NCI-H146 treated with DMSO at 0.1 percent for 48 hours (cell line): ENCODE data around the gene AOPEP.

Experiments
- DNase-seq: peaks from one replicate; lab custom pipeline; 2025; ENCODE audit not compliant: unreplicated experiment; lab: John Stamatoyannopoulos, UW

AOPEP gene

DNA sequence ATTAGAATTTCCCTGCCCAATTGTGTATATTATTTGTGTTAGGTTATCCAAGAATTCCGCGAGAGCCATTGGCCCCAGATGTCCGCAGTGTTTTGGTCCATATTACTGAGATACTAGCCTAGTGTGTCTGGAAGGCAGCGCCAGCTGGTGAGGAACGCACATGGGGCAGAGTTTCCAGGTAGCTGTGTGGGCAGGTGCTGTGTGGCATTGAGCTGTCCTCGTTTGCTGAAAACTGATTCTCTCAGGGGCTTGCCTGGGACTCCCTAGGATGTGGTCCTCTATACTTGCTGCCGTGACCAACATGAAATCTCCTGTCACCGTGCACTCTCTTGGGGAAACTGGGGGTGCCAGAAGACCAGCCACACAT, 302.3 kb downstream of the AOPEP start:
- peak; percentile 50 for DNase-seq

DNA sequence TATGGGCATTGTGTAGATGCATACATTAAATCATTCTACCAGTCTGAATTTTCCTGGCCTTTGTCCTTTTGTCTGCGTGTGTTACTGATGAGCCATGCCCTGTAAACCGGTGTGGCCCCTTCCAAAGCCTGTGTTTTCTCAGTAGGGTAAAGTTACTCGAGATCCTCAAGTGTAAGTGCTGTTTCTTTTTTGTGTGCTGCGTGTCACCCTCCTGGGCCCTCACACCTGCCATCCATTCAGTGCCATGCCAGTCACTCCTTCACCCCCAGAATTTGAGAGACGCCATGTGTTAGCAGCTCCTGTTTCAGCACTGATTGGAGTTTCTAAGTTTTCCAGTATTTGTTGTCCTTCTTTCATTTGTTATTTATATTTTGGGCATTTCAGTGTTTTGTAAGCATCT, 302.8 kb downstream of the AOPEP start:
- DNase-seq: no peak

DNA sequence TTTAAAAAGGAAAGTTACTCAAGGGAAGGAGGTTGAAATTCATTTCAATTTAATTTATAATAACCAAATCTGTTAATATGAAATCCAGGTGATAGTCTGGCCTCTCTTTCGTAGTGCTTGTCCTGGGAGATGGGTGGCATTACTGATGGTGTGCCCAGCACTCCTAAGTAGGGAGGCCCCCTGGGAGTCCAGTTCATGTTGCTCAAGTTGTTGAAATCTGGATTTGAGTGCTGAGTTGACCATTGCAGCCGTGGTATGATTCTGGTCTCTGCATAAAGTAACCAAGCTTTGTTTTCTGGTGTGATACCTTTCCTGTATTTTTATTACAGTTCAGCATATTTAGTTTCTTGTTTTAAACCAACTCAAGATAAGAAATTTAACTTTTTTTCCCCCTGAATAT, 303.2 kb downstream of the AOPEP start:
- no peak for DNase-seq

DNA sequence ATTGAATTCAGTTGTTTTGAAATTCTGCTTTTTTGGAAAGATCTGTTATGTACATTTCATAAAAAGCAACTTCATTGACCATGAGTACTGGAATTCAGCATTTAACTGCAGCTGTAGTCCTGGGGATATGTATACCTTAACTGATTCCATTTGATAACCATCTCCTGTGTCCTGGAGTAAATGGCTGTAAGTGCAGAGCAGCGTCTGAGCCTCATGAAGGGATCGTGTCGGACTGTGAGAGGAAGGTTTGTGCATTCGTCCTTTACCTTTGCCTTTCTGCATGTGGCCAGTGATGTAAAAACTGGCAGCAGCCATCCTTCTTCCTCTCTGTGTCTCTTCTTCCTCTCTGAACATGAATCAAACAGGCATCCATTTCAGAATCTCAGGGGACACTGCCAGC, 303.8 kb downstream of the AOPEP start:
- no peak for DNase-seq

DNA sequence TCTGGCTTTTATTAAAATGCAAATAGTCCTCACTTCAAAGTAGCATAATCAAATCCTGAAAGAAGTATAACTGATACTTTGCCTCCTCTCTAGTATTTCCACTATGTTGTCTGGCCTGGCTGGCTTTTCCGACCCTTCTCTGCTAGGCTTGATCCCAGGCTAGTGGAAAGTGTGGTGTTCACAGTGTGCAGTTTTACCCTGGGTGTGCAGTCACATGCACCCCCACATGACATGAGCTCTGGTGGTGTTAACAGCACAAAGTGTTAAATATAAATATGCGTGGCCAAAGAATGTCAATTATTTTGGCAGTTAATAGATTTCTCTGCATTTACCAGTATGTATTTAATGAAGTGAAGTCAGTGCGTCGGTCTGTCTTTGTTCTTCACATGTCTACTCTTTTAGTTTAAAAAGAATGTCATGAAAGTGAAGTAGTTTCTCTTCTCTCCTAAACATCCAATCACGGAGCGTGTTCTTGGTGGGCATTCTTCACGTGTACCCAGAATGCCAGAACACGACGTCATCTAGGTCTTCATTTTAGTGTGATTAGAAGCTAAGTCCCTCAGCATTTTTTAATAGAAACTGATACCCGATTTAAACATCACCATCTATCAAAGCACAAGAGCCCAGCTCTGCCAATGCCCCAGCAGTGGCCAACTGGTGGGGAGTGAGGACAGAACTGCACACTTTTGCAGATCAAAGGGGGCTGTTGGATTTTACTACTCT, 304.6 kb downstream of the AOPEP start:
- no peak for DNase-seq

DNA sequence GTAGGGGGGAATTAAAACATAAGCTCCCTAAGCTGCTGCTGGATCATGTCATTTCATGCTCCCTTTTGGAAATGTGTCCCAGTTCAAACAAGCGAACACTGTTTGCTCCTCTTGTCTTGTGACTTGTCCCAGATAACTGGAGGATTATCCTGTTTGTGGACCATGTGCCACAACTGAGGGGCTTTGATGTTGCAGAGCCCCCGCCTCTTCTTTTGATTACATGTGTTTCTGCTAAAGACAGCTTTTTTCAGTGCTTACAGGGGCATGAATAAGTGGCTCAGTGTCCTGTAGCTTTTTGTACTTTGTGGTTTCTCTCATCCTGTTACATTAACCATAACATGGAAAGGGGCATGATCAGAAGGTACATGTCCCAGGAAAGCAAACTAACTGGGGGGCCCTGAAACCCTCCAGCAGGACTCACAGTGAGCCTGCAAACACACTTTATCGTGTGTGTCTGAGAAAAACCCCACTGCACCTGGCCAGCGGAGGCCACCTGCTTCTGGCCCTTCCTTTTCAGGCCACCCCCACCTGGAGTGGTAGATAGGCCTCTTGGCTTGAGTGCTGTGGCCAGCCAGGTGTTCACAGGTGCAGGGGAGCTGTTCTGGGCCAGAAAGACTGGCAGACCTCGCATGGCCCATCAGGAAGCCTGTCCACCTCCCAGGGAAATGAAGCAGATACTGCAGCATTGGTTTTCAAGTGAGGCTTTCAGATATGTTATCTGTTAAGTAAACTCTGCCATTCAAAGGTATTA, 305.4 kb downstream of the AOPEP start:
- DNase-seq: peak; percentile 75

DNA sequence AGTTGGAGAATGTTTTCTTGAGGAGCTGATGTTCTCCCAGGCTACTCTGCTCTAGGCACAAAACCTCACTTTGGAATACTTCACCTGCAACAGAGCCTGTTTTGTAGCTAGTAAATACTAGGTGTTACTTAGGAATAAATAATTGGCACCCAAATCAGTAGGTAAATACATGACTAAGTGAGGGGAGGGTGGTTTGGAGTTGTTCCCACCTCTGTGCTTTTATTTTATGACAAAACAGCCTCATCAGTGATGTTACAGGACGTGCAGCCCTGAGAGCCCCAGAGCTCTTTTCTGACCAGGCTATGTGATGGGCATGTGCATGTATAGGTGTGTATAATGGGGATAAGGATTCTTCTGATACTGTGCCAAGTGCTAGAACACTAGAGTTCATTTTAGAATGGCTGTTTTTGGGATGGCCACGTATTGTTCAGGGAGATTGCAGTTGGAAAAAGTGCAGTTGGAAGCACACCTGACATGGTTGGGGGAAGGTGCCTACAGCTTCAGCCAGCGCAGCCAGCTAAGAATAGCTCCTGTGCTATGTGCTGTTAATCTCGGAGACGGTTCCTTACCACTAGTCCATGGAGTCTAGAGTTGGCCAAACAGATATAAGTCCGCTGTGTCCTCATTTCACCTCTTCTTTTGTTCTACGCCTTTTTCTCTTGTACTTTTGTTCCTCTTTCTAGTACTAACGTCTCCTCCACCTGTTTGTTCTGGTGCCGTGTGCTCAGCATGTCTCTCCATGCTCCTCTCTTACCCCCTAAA, 306.3 kb downstream of the AOPEP start:
- no peak for DNase-seq

DNA sequence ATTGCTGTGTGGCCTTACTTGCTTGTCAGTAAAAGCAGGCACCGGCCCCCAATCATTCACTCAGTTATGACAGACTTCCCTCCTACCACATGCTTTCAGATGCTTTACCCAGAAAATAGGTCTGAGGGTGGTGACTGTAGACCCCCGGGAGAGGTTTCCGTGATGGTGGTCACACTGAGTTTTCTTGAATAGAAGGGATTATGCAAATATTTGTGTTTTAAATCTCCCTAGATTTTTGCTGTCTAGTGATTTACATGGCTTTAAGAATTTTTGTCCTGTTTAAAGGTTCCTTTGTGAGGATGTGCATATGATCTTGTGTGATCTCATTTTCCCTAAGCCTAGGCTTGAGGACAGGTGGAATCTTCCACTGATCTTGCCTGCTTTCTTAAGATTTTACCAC, 309.3 kb downstream of the AOPEP start:
- DNase-seq: no peak

DNA sequence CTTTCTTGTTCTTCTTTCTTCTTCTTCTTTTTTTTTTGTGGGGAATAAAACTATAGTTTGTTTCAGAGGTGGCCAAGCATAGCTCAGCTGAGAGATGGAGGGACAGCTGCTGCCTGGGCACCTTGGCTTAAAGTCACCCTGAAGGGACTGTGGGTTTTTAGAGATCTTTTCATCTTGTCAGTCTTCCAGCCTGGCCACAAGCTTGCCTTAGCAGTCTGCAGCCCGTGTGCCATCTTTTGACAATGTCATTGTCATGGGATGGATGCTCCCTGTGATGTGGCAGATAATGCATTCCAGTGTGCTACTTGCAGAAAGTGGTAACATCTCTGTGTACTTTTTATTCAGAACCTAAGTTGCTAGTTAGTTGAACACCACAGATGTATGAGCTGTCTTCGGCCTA, 310.2 kb downstream of the AOPEP start:
- no peak for DNase-seq

DNA sequence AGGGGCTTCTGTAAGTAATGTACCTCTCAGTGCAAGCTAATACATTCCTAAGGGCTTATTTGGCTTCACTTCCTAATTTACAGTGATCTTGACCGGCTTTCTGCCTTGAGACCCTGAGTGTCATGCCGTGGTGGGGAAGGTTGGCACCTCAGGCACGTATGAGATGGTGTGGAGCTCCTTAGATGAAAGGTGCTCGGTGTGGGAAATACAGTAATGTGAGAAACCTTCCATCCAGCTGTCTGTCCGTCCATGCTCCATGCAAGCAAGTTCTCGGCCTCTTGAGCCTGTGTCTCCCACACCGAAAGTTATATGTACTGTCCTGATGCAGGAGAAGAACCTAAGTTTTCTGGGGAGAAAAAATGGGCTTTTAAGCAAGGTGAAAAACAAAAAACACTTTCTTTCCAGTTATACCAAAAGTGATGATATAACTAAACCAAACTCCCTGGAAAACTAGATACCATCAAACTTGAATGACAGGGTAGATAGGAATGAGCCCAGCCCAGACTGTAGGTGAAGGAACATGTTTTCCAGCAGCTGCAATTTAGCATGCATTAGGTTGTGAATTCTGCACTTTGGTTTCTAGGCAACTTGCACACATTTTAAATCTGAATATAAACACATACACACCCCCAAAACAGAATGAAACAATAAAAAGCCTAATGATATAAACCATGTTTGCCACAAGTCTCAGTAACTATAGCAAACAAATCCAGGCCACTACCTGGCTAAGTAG, 311.5 kb downstream of the AOPEP start:
- no peak for DNase-seq

DNA sequence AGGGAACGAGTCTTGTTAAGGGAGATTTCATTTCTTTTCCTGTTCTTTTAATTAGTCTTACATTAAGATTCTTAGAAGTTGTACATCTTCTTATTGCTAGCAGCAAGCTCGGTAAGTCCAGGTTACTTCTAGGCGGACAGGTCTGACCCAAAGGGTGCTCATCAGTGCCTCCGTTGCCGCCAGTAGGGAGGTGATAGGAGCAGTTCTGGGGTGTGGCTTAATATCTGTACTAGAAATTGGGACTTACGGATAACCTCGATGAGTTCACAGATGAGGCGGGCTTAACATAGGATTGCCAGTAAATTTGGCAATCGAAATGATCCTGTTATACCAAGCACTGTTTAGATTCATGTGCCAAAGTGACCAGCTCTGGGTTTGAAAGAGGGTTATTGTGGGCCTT, 312.2 kb downstream of the AOPEP start:
- no peak for DNase-seq

DNA sequence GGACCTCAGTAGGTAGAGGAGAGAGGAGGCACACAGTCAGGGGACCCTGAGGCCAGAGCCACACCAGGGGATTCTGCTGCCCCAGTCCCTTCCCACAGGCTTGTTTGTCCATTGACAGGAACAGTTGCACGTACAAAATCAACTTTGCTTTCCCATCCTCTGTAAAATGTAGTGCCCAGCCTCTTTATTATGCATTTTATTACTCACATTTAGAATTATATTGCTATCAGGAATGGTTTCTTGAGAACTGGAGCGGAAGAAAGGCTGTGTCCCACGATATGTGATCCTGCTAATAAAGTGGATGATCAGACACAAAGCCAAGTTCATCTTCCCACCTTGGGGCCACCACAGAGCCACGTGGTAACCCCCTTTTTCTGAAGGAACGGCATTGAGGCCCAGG, 313.6 kb downstream of the AOPEP start:
- no peak for DNase-seq

DNA sequence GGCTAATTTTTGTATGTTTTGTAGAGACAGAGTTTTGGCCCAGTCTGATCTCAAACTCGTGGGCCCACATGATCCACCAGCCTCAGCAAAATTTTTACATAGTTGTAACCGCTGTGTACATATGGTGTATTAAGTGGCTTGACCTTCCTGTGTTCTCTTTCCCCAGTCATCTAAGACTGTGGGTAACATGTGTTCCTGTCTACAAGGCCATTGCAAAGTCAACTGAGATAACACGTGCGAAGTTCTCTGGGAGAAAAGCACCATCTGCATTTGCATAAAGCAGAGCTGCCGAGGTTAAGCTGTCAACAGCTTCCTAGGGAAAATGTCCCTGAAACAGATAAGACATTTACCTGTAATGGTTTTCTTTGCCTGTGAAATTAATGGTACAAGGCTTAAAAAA, 317.3 kb downstream of the AOPEP start:
- no peak for DNase-seq

DNA sequence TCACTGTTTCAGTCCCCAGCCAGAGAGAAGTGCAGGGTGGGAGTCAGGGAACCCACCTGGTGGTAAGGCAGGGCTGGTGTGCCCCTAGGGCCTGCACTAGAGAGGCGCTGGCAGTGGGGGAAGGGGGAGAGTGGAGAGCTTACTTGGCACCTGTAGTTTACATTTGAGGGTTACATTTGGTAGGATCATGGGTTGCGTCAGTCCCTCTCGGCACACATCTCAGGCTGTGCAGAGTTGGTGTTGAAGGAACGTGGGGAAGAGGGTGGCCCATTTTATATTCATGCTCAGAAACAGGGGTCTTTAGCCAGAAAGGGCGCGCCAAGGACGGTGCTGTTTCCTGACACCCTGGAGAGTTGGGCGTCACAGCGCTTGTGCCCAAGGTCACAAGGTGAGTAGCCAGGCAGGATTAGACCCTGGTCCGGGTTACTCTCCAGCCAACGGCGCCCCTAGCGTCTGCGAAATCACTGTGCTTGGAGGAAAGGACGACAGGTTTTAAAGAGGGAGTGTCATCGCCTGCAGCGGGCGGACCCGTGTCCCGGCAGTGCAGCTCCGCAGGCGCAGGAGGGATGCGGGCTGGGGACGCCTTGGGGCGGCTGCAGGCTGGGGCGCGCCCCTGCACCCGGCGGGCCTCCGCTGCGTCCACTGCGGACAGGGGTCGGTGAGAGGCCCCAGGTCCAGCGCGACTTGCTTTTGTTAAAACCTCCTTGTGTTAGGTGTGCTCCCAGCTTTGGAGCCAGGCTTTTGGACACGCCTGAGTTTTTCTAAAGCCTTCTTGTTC, 318.4 kb downstream of the AOPEP start:
- DNase-seq: no peak

DNA sequence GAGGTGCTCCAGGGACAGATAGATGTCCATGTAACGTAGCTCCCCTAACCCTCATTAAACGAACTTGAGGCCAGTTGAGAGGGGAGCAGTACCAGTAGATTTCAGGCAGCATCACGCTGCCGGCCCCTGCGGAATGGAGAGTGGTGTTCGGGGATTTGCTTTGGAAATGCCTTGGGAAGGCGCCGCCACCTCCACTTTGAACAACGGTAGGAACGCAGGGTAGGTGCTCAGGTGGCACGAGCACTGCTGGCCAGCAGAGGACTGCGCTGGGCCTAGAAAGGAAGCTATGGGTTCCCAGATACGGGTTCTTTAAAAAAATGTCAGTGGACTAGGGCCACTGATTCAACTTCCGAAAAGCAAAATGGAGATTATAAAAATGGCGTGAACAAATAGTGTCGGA, 319.3 kb downstream of the AOPEP start:
- DNase-seq: no peak

DNA sequence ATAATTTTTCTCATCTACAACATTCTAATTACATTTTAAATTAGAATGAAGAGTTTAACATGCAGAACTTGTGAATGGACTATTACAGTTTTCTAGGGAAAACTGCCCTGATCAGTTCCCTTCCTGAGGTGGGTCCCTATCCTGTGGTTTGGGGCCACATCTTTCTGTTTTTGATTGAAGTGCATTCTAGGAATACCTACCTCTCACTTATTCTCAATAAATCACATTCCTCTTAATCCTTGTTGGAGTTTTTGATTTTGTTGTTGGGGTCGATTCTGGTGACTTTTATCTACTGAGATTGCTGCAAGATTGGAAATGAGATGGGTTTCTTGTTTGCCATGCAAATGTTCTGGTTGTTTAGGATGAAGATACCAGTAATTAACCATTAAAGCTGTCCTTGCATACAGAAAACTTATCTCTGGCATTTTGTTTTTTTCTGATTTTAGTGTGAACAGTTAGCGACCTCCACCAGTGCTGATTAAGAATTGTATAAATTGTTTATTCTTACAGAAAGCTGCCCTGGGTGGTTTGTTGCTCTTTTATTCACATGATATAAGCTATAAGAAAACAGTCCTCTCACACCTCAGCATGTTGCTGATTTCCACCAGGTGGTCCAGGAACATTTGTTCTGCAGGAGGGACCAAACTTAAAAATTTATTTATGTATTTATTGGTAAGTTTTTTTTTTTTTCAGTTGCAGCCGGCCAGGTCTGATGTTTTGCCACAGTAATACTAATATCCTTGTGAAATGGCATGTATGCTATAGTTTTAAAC, 321.1 kb downstream of the AOPEP start:
- no peak for DNase-seq

DNA sequence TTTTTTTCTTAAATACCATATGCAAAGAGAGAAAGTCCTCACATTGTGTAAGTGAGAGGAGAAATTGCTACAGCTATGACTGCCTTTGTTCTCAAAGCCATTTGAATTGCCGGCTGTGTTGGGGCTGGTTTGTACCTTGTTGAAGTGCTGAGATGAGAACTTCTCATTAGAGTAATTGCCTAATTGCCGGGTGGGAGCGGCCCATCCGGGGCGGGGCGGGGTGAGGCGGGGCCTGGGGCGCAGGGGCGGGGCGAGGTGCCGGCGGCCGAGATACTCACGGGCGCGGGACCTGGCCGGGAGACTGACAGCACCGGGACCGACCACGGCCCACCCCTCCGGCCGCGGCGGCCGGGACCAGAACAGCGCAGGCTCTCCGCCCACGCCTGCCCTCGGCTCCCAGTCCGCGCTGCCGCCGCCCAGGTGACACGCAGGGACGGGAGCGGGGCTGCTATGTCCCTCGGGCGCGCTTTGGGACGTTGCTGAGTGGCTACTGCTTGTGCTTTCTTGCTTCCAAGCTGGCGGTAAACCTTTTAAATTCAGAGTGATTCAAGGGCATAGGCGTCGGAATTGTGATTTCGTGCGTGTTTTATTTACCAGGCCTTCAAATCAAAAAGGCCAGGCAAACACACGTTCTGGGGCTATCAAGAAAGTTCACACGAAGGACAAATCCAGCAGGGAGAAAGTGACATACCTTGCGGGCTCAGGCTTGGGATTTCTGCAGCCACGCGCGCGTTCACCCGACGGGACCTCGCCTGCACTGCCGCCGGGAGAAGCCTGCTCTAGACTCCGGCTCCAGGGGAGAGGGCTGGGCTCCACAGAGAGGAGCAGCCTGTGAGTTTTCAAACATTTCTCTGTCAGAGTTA, 322.0 kb downstream of the AOPEP start:
- DNase-seq: peak; percentile 25

DNA sequence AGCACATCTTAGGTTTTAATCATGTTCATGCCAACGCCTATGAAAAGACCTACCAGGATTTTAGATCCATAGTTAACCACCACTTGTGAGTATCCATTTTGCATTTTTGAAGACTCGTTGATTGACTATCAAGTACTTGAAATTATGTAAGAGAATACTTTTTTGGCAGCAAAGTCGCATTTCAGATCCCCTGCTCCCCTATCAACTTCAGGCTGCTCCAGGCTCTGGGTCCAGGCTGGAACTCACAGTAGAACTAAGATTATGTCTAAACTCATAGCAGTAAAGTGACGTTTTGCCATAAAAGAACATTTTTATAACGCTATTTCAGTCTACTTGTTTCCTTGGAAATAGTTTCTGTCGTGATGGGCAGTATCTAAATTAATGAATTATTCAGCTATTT, 323.3 kb downstream of the AOPEP start:
- no peak for DNase-seq
